SU-DHL-6 (cell line): ENCODE results near the gene GAD2.

ENCODE experiments used
- EZH2phosphoT487 ChIP-seq: fragments of 200-600 bp; sonication (generic), shearing (Covaris generic); conservative IDR thresholded peaks from 2 replicates; pipeline ENCODE4 v1.6.1; 2018; ENCODE audit warnings: mild to moderate bottlenecking, antibody characterized with exemption, low read length, moderate library complexity, mixed read lengths
- TF ChIP-seq, protein P1 (sequence below): fragments of 200-600 bp; sonication (generic); IDR thresholded peaks from one replicate; pipeline ENCODE4 v1.5.1; 2017; ENCODE audit warnings: antibody characterized with exemption, mild to moderate bottlenecking, low read length, moderate library complexity; ENCODE audit not compliant: insufficient read depth, poor library complexity, severe bottlenecking

DNA sequence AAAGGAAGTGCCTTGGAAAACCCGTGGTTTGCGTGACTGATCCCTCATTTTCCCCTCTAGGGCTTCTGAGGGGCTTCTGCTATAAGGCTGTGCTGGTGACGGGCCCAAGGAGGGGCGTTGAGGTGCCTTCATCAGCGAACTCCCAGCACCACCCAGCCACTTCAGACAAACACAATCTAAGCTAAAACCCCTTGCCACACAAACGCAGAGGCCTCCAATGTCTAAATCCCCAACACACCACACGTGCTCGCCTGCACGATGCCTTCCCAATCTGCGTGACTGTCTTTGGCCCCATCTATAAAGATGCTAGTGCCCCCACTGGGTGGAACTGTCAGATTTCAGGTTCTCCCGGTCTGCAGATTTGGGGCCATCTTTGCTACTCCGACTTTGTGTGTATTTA lies 4.1 kb upstream of the GAD2 start:
- TF ChIP-seq, protein P1, sequence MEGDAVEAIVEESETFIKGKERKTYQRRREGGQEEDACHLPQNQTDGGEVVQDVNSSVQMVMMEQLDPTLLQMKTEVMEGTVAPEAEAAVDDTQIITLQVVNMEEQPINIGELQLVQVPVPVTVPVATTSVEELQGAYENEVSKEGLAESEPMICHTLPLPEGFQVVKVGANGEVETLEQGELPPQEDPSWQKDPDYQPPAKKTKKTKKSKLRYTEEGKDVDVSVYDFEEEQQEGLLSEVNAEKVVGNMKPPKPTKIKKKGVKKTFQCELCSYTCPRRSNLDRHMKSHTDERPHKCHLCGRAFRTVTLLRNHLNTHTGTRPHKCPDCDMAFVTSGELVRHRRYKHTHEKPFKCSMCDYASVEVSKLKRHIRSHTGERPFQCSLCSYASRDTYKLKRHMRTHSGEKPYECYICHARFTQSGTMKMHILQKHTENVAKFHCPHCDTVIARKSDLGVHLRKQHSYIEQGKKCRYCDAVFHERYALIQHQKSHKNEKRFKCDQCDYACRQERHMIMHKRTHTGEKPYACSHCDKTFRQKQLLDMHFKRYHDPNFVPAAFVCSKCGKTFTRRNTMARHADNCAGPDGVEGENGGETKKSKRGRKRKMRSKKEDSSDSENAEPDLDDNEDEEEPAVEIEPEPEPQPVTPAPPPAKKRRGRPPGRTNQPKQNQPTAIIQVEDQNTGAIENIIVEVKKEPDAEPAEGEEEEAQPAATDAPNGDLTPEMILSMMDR = no peak
- TF ChIP-seq EZH2phosphoT487 = no peak
